GM23248 (cell line): ENCODE data around the gene SLC8B1. TPM values are rescaled to one million over a fixed set of nuclear protein-coding genes. Genes with fewer than 3 reads are reported as not detected.

Experiments used
- DNase-seq: peaks from one replicate; pipeline ENCODE4 v3.0.0-alpha.2; 2015
- H2AFZ ChIP-seq: fragments of 200-600 bp; sonication (generic); 2 replicates; pipeline ENCODE4 v1.6.1; 2016; ENCODE audit warnings: antibody characterized with exemption
- H3F3A ChIP-seq: fragments of 200-600 bp; sonication (generic); 2 replicates; pipeline ENCODE4 v1.6.1; 2016; ENCODE audit warnings: mild to moderate bottlenecking, antibody characterized with exemption, mixed run types; ENCODE audit not compliant: insufficient read depth
- H3K27ac ChIP-seq: fragments of 200-600 bp; sonication (generic); 2 replicates; pipeline ENCODE4 v1.5.1; 2016; ENCODE audit warnings: mild to moderate bottlenecking
- H3K27me3 ChIP-seq: fragments of 200-600 bp; sonication (generic); replicated peaks from 2 replicates; pipeline ENCODE4 v1.6.1; 2016; ENCODE audit warnings: mild to moderate bottlenecking; ENCODE audit not compliant: insufficient read depth
- H3K36me3 ChIP-seq: fragments of 200-600 bp; sonication (generic); 2 replicates; pipeline ENCODE4 v1.6.1; 2016; ENCODE audit warnings: low read depth, mild to moderate bottlenecking
- H3K4me1 ChIP-seq: fragments of 200-600 bp; sonication (generic); 2 replicates; pipeline ENCODE4 v1.6.1; 2016; ENCODE audit warnings: mild to moderate bottlenecking; ENCODE audit not compliant: insufficient read depth
- H3K4me2 ChIP-seq: fragments of 200-600 bp; sonication (generic); one replicate; pipeline ENCODE4 v1.6.1; 2016; ENCODE audit warnings: mild to moderate bottlenecking; ENCODE audit not compliant: unreplicated experiment
- H3K4me3 ChIP-seq: fragments of 200-600 bp; sonication (generic); 2 replicates; pipeline ENCODE4 v1.5.1; 2016; ENCODE audit warnings: mild to moderate bottlenecking
- H3K79me2 ChIP-seq: fragments of 200-600 bp; sonication (generic); 2 replicates; pipeline ENCODE4 v1.6.1; 2016; ENCODE audit warnings: mild to moderate bottlenecking; ENCODE audit not compliant: insufficient read depth
- H3K9ac ChIP-seq: fragments of 200-600 bp; sonication (generic); 2 replicates; pipeline ENCODE4 v1.6.1; 2016; ENCODE audit warnings: mild to moderate bottlenecking
- H3K9me2 ChIP-seq: fragments of 200-600 bp; sonication (generic); 2 replicates; pipeline ENCODE4 v1.6.1; 2016; ENCODE audit warnings: mixed run types, mild to moderate bottlenecking, moderate library complexity; ENCODE audit not compliant: insufficient read depth
- H3K9me3 ChIP-seq: fragments of 200-600 bp; sonication (generic); one replicate; pipeline ENCODE4 v1.6.1; 2017; ENCODE audit warnings: low read depth
- H4K20me1 ChIP-seq: fragments of 200-600 bp; sonication (generic); 2 replicates; pipeline ENCODE4 v1.6.0; 2016; ENCODE audit not compliant: insufficient read depth
- EZH2 ChIP-seq: fragments of 200-600 bp; sonication (generic); IDR thresholded peaks from 2 replicates; pipeline ENCODE4 v1.6.1; 2018; ENCODE audit warnings: antibody characterized with exemption, mild to moderate bottlenecking; ENCODE audit not compliant: insufficient read depth, poor library complexity, severe bottlenecking
- EZH2phosphoT487 ChIP-seq: fragments of 200-600 bp; sonication (generic); IDR thresholded peaks from 2 replicates; pipeline ENCODE4 v1.6.1; 2018; ENCODE audit warnings: antibody characterized with exemption, moderate library complexity, mild to moderate bottlenecking, low read depth; ENCODE audit not compliant: insufficient read depth
- WGBS, 2 experiments: methylation state at CpG; one replicate each; pipeline ENCODE4 v1.1.6; 2015 to 2017; ENCODE audit warnings: low lambda C conversion rate in 2 of 2, low coverage in 1 of 2; ENCODE audit errors: missing lambda C conversion rate in 2 of 2; 5-methylcytosine and 5-hydroxymethylcytosine counted together
- in situ Hi-C: fragments of 300-500 bp; cut with MboI; formaldehyde crosslinking; loops from 2 replicates; pipeline ENCODE4 v1.15.0; 2020
- microRNA-seq: library from miRNA; unstranded; fragments of <30 nt; microRNA quantifications from one replicate; pipeline ENCODE4, GENCODE V29; 2016; ENCODE audit warnings: borderline number of aligned reads
- polyA plus RNA-seq: library from polyadenylated mRNA; unstranded; fragments of >200 nt; fragmentation: Nextera tagmentation; extraction: Ambion mirVana; gene quantifications from 2 replicates; pipeline ENCODE4 v1.2.1, GENCODE V29; 2016
- small RNA-seq: library from RNA; depleted of rRNA; stranded (forward); fragments of <200 nt; gene quantifications from one replicate; pipeline ENCODE3, GENCODE V24; 2014; ENCODE audit warnings: low read depth, low replicate concordance
- total RNA-seq: library from RNA; depleted of rRNA; stranded (reverse); fragments of >200 nt; shearing (Covaris generic); gene quantifications from 2 replicates; pipeline ENCODE4 v1.2.3, GENCODE V29; 2014; rRNA removed

SLC8B1 gene
- total and polyA plus RNA-seq, 2 experiments from 2014 or later, result 6.6 to 9.0 TPM

- Histone ChIP-seq H3K4me3 (no peak overlapping the region), H3K79me2 (no peaks in the 10 kb centered on the region), H3K27ac (no peak overlapping the region), H3K9me2 (no peaks in the 10 kb centered on the region), H3K36me3 (no peaks in the 10 kb centered on the region), H2AFZ (no peak overlapping the region), H3F3A (no peaks in the 10 kb centered on the region), H4K20me1 (no peaks in the 10 kb centered on the region), H3K9ac (no peak overlapping the region), H3K9me3 (no peaks in the 10 kb centered on the region), H3K27me3 (no peaks in the 10 kb centered on the region), H3K4me1 (peaks cover 12% of the 10 kb centered on the region), H3K4me2 (no peak overlapping the region)
- 96 to 100% methylated on average over 6 of the region's 6 CpGs for WGBS, 2 experiments
- TF ChIP-seq EZH2phosphoT487 (no peak), EZH2 (no peak)
- no peak for DNase-seq
- in situ Hi-C loops, result no loop called here
These were observed 84.9 kb downstream of the SLC8B1 start for GRCh38 chr12:113250045-113250444.

GRCh38 chr12:113249546-113249945 lies 85.4 kb downstream of the SLC8B1 start:
- H2AFZ ChIP-seq, result no peak overlapping the region
- no peaks in the 10 kb centered on the region for H4K20me1 ChIP-seq
- peaks cover 12% of the 10 kb centered on the region for H3K4me1 ChIP-seq
- H3K9me3 ChIP-seq, result no peaks in the 10 kb centered on the region
- no peaks in the 10 kb centered on the region for H3K9me2 ChIP-seq
- in situ Hi-C loops, result no loop called here
- 93 to 96% methylated on average over 12 of the region's 12 CpGs for WGBS, 2 experiments
- no peaks in the 10 kb centered on the region for H3K27me3 ChIP-seq
- H3F3A ChIP-seq, result no peaks in the 10 kb centered on the region
- H3K4me2 ChIP-seq, result no peak overlapping the region
- no peaks in the 10 kb centered on the region for H3K79me2 ChIP-seq
- H3K27ac ChIP-seq, result no peak overlapping the region
- no peak overlapping the region for H3K4me3 ChIP-seq
- H3K9ac ChIP-seq, result no peak overlapping the region
- DNase-seq, result no peak
- no peaks in the 10 kb centered on the region for H3K36me3 ChIP-seq
- TF ChIP-seq EZH2 (no peak), EZH2phosphoT487 (no peak)

- no peak for DNase-seq
- Histone ChIP-seq H3K79me2 (no peaks in the 10 kb centered on the region), H2AFZ (no peak overlapping the region), H3K4me3 (no peak overlapping the region), H3K4me1 (peaks cover 12% of the 10 kb centered on the region), H3K36me3 (no peaks in the 10 kb centered on the region), H3K27me3 (no peaks in the 10 kb centered on the region), H3K4me2 (no peak overlapping the region), H3K27ac (no peak overlapping the region), H4K20me1 (no peaks in the 10 kb centered on the region), H3F3A (no peaks in the 10 kb centered on the region), H3K9ac (no peak overlapping the region), H3K9me2 (no peaks in the 10 kb centered on the region), H3K9me3 (no peaks in the 10 kb centered on the region)
- WGBS, 2 experiments, result 90 to 96% methylated on average over 11 of the region's 11 CpGs
- in situ Hi-C loops, result no loop called here
- TF ChIP-seq EZH2 (no peak), EZH2phosphoT487 (no peak)
These were observed 86.0 kb downstream of the SLC8B1 start for GRCh38 chr12:113248842-113249435.

Small RNAs within 50 kb of the gene (microRNA-seq; reads per million reads assigned to microRNA genes)
- not detected for gene MIR6762

Small RNAs within 50 kb of the gene (small RNA-seq; reads per million reads assigned to genes)
- gene MIR6762, result not detected

Other genes with a start within 250 kb of the SLC8B1 start
- gene RASAL1, start 199.3 kb downstream of the SLC8B1 start, total RNA-seq, result not detected in 2 replicates
- gene RASAL1, start 199.3 kb downstream of the SLC8B1 start, polyA plus RNA-seq, result not detected in 2 replicates
- gene CFAP73, start 185.4 kb downstream of the SLC8B1 start, total RNA-seq, result not detected in 2 replicates
- gene CFAP73, start 185.4 kb downstream of the SLC8B1 start, polyA plus RNA-seq, result not detected in 2 replicates
- gene DDX54, start 149.6 kb downstream of the SLC8B1 start, total RNA-seq, result 34.9 and 44.5 TPM in 2 replicates
- gene DDX54, start 149.6 kb downstream of the SLC8B1 start, polyA plus RNA-seq, result 27.7 and 28.1 TPM in 2 replicates
- gene RITA1, start 149.4 kb downstream of the SLC8B1 start, total RNA-seq, result 16.2 and 19.2 TPM in 2 replicates
- 12.5 and 15.6 TPM in 2 replicates for gene RITA1, start 149.4 kb downstream of the SLC8B1 start, polyA plus RNA-seq
- gene TPCN1, start 113.6 kb downstream of the SLC8B1 start, total RNA-seq, result 9.0 and 11.6 TPM in 2 replicates
- 15.9 and 17.6 TPM in 2 replicates for gene TPCN1, start 113.6 kb downstream of the SLC8B1 start, polyA plus RNA-seq
- gene PLBD2, start 23.5 kb upstream of the SLC8B1 start, total RNA-seq, result 38.5 and 43.6 TPM in 2 replicates
- 58.5 and 64.9 TPM in 2 replicates for gene PLBD2, start 23.5 kb upstream of the SLC8B1 start, polyA plus RNA-seq
- not detected in 2 replicates for gene SDS, start 68.8 kb upstream of the SLC8B1 start, total RNA-seq
- gene SDS, start 68.8 kb upstream of the SLC8B1 start, polyA plus RNA-seq, result not detected in 2 replicates
- 5.1 and 6.3 TPM in 2 replicates for gene SDSL, start 87.3 kb upstream of the SLC8B1 start, total RNA-seq
- gene SDSL, start 87.3 kb upstream of the SLC8B1 start, polyA plus RNA-seq, result 13.4 and 14.6 TPM in 2 replicates
- gene LHX5, start 136.8 kb upstream of the SLC8B1 start, total RNA-seq, result not detected in 2 replicates
- not detected in 2 replicates for gene LHX5, start 136.8 kb upstream of the SLC8B1 start, polyA plus RNA-seq